Activated T-cell treated with anti-CD3 and anti-CD28 coated beads, Interleukin-2, amount 50 U/mL, for 1 hour (primary cell): Measurements from ENCODE around the gene AMPD2.
"Not testable (repeated sequence)": the region's sequence is repeated elsewhere in the genome, so short reads cannot be mapped to it uniquely, and the experiment has no call there.

Source experiments
- DNase-seq: peaks from one replicate; pipeline ENCODE4 v3.0.0-alpha.2; 2020

The AMPD2 gene

GRCh38 chr1:109655615-109656519, 36.2 kb downstream of the AMPD2 start, which contains the start of gene GSTM4:
Gene GSTM4, plus strand, starts transcription at chr1:109656099. Its CDS starts 291 bp downstream, at chr1:109656390.
- DNase-seq: peak; percentile 71

- DNase-seq: no peak
Measured at GRCh38 chr1:109657395-109657794, 37.8 kb downstream of the AMPD2 start.

DNA sequence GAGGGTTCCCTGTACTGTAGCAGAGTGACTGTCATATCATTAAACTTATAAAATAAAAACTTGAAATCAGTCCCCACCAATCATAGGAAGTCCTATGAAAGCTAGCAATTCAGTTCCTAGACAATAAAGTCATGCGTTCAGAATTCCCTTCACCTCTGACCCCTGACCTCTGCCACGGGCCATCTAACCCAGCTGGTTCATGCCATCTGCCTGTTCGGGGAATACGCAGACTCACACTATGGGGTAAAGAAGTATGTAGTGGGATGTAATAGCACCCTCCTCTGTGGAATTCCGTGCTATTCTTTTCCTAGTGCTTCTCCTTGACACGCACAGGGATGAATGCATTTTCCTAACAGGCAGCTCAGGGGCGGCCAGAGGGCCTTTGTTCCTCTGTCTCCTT, 38.3 kb downstream of the AMPD2 start:
- DNase-seq: no peak

DNA sequence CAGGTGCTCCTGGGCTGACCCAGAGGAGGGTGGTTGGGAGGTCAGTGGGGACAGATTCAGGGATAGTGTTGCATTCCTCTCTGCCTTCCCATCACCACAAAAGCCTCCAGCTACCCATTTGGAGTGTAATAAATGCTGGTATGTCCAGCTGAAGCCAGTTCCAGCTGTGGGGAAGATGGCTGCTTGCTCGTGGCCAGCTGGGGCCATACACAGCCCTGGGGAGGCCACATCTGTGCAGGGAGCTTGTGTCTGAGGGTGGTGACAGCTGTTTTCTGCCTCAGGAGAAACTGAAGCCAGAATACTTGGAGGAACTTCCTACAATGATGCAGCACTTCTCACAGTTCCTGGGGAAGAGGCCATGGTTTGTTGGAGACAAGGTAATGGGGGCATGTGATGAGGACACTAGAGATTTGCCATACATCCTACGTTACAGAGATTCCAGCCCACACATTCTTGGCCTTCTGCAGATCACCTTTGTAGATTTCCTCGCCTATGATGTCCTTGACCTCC, 39.0 kb downstream of the AMPD2 start:
- DNase-seq: no peak

- DNase-seq: no peak
Measured at GRCh38 chr1:109659145-109659544, 39.5 kb downstream of the AMPD2 start.

DNA sequence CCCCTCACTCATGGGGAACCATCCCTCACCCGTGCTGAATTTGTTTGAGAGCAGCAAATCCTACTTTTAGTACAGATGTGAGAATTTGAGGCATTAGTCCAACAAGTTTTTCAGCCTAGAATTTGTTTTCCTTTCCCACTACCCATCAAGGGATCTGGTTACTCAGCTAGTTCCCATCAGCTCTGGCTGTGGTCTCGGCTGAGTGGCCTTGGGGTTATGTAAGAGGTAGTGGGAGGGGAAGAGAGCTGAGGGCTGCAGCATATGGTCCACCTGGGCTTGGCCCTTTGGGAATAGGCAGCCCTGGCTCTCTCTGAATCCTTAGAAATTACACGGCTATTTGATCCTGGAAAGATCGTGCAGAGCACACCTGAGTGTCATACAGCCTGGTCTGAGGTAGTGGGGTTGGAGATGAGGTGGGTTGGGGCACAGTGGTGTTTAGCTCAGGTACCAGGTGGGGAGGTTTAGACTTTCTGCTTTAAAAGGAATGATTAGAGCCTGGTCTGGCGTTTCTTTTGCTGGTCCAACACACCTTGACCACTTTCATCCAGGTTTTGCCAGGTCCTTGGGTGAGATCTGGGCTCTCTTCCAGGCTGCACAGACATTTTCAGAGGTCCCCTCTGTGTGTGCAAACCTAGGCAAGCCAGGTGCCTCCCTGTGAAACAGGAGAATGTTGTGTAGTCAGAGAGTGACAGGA, 40.5 kb downstream of the AMPD2 start:
- no peak for DNase-seq

GRCh38 chr1:109660691-109661026, 41.0 kb downstream of the AMPD2 start:
- not testable (repeated sequence) for DNase-seq

- no peak for DNase-seq
Measured at GRCh38 chr1:109661391-109661790, 41.8 kb downstream of the AMPD2 start.

DNA sequence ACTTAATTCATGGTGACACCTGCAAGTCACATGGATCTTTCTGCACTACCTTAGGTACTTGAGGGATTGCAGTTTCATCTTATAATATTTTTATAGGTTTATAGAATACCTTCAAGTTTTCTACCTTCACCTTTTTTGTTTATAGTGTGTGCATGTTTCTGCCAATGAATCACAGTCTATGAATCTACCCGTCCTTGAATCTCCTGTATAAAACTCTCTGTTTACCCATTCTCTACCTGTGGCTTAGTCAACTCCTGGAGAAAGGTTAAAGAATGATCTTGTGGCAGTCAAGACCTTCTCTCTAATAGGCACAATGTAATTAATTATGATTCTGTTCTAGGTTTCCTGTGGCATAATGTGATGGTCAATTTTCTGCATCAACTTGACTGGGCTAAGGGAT, 45.0 kb downstream of the AMPD2 start:
- DNase-seq: no peak

DNA sequence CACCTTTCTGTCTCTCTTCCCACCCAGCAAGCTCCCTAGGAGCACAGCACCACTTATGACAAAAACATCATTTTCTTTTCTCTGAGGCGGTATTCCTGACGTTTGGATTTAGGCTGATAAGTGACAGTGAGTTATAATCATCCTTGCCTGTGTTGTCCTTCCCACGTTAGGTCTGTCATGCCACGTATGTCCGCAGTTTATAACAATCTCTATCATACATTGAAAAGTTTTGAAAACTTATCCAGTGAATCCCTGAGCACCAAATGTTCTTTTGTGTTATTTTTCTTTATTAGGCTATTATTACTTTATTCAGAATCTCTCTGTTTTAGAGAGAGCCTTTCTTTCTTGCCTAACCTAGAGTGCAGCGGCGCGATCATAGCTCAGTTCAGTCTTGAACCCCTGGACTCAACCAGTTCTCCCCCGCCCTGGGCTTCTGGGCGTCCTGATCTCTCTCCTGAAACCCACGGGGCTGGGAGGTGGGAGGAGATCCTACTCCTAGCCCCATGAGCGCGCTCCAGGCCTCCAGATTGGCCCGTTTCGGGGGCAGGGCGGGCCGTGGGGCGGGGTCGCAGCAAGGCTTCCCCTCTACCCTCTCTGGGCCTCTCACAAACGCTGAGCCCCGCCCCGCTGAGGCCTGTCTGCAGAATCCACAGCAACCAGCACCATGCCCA, 48.0 kb downstream of the AMPD2 start, which contains the start of gene GSTM2:
Gene GSTM2, plus strand, starts transcription at position 606 of the 671 bp plus-strand sequence. Its CDS starts 59 bp downstream, at position 665.
- DNase-seq: peak; percentile 85

- no peak for DNase-seq
Measured at GRCh38 chr1:109668123-109668775, 48.6 kb downstream of the AMPD2 start.

GRCh38 chr1:109669246-109669948, 49.8 kb downstream of the AMPD2 start:
- DNase-seq: no peak

DNA sequence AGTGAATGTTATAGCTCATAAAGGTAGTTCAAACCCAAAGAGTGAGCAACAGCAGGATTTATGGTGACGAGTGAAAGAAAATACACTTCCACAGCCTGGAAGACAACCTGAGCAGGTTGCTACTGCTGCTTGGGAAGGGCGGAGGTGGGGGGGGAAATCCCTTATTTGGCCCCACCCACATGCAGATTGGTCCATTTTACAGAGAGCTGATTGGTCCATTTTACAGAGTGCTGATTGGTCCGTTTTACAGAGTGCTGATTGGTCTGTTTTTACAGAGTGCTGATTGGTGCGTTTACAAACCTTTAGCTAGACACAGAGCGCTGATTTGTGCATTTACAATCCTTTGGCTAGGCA, 50.3 kb downstream of the AMPD2 start:
- not testable (repeated sequence) for DNase-seq

DNA sequence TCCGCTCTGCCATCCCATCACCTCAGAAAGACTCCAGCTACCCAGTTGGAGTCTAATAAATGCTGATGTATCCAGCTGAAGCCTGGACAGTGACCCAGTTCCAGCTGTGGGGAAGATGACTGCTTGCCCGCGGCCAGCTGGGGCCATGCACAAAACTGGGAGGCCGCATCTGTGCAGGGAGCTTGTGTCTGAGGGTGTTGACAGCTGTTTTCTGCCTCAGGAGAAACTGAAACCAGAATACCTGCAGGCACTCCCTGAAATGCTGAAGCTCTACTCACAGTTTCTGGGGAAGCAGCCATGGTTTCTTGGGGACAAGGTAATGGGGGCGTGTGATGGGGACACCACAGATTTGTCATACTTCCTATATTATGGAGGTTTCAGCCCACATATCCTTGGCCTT, 51.4 kb downstream of the AMPD2 start:
- DNase-seq: no peak

DNA sequence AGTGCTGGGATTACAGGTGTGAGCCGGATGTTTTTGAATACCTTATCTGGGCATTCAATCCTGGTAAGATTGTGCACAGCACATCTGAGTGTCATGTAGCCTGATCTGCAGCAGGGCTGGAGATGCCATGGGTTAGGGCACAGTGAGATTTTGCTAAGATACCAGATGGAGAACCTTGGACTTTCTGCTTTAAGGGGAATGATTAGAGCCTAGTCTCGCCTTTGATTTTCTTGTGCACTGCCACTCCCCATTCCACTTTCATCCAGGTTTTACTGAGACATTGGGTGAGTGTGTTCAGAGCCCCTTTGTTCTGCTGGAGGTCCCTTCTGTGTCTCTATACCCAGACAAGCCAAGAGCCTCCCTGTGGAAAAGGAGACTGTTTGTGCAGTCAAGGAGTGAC, 54.2 kb downstream of the AMPD2 start:
- not testable (repeated sequence) for DNase-seq

DNA sequence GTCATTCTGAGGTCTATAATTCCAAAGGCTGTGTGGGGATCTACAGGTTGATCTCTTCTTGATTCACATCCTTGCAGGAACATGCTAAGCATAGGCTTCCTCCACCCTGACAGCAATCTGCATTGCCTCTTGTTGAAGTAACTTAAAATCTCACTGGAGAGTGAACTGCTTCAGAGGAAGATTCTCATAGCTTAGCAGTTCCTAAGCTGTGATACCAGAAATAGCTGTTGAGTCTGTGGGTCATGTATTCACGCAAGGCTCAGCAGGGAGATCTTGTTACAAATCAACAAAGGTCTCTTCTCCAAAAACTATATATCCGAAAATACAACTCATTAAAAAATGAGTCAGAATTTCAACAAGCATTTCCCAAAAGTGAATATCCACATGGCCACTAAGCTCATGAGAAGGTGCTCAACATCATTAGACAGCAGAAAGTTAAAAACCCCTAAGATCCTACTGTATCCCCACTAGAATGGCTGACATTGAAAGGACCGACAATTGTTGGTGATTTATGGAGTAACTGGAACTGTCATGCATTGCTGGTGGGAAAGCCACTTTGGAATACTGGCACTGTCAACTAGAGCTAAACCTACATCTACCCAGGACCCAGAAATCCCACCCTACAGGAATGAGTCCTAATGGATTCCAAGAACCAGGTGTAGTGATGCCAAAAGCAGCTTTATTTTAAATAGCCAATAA, 57.2 kb downstream of the AMPD2 start:
- not testable (repeated sequence) for DNase-seq

DNA sequence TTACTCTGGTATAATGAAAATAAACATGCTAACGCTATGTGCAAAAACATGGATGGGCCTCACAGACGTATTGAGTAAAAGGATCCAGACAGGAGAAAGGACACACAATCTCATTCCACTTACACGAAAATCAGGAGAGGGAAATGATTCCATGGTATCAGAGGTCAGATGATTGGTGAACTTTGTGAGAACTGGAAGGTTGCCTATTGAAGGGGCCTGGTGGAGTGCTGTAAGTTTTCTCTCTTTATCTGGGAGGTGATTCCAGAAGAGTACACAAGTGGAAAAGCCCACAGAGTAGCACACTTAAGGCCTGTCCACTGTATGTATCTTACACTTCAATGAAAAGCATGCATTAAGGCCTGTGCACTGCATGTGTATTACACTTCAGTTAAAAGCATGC, 57.8 kb downstream of the AMPD2 start:
- DNase-seq: no peak

- DNase-seq: not testable (repeated sequence)
Measured at GRCh38 chr1:109678637-109679036, 59.0 kb downstream of the AMPD2 start.
